Nephron (organoid): ENCODE data around the gene PPFIBP2.

Experiments
- H3K27ac Mint-ChIP-seq, 3 experiments: 2 replicates each; pipeline ENCODE4 v1.8.0; 2020; ENCODE audit warnings: mixed read lengths in 3 of 3, mild to moderate bottlenecking in 2 of 3, moderate library complexity in 1 of 3
- H3K27me3 Mint-ChIP-seq: 2 replicates; pipeline ENCODE4 v1.8.0; 2021; ENCODE audit warnings: low read depth, mild to moderate bottlenecking, moderate library complexity, mixed read lengths
- H3K36me3 Mint-ChIP-seq: 2 replicates; pipeline ENCODE4 v1.8.0; 2020; ENCODE audit warnings: low read depth, mixed read lengths
- H3K4me1 Mint-ChIP-seq: 2 replicates; pipeline ENCODE4 v1.8.0; 2020; ENCODE audit warnings: mixed read lengths
- H3K4me3 Mint-ChIP-seq, 3 experiments: 2 replicates each; pipeline ENCODE4 v1.8.0; 2020; ENCODE audit warnings: mild to moderate bottlenecking in 3 of 3, mixed read lengths in 3 of 3, moderate library complexity in 2 of 3
- H3K9me3 Mint-ChIP-seq: 2 replicates; pipeline ENCODE4 v1.8.0; 2020; ENCODE audit warnings: mixed read lengths
- TF ChIP-seq, protein P1 (sequence below), 3 experiments: fragments of 200-600 bp; sonication (generic); IDR thresholded peaks; one replicate each; pipeline ENCODE4 v1.5.0; 2021; ENCODE audit warnings: antibody characterized with exemption in 3 of 3; ENCODE audit not compliant: unreplicated experiment in 3 of 3

PPFIBP2 gene

DNA sequence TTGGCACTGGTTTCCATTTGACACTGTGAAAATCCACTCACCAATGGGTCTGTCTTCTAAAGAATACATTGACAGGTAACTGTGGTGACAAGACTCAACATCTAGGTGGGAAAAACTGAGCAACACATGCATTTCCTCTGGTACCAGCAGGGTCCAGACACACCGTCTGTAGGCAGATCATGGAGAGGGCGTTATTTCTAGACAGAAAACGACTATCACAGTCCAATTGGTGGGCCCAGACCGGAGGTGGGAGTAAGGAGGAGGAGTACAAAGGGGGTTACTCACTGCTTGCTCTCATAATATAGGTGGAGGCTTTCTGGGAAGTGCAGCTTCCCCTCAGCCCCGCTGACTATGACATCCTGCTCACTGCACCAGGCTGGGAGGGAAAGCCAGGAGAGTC, 182.6 kb downstream of the PPFIBP2 start:
- no peak overlapping the region for H3K4me3 Mint-ChIP-seq
- peaks cover 10% of the 10 kb centered on the region for H3K4me1 Mint-ChIP-seq
- H3K27ac Mint-ChIP-seq: no peak overlapping the region
- H3K9me3 Mint-ChIP-seq: no peaks in the 10 kb centered on the region
- H3K36me3 Mint-ChIP-seq: no peaks in the 10 kb centered on the region
- H3K27me3 Mint-ChIP-seq: no peaks in the 10 kb centered on the region
- TF ChIP-seq, protein P1, sequence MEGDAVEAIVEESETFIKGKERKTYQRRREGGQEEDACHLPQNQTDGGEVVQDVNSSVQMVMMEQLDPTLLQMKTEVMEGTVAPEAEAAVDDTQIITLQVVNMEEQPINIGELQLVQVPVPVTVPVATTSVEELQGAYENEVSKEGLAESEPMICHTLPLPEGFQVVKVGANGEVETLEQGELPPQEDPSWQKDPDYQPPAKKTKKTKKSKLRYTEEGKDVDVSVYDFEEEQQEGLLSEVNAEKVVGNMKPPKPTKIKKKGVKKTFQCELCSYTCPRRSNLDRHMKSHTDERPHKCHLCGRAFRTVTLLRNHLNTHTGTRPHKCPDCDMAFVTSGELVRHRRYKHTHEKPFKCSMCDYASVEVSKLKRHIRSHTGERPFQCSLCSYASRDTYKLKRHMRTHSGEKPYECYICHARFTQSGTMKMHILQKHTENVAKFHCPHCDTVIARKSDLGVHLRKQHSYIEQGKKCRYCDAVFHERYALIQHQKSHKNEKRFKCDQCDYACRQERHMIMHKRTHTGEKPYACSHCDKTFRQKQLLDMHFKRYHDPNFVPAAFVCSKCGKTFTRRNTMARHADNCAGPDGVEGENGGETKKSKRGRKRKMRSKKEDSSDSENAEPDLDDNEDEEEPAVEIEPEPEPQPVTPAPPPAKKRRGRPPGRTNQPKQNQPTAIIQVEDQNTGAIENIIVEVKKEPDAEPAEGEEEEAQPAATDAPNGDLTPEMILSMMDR (IDR thresholded peaks at IDR 0.05; ENCODE audit: unreplicated experiment in 3 of 3): no peak
